Measurements from ENCODE around the gene HOOK2. TPM values are rescaled to one million over a fixed set of nuclear protein-coding genes. Genes with fewer than 3 reads are reported as not detected.

The HOOK2 gene
- total and polyA plus RNA-seq, 2 of the 13 experiments (the other 11 are each of a cell fraction or from before 2014, with no cell fraction given) = 9.2 to 12.9 TPM

DNA sequence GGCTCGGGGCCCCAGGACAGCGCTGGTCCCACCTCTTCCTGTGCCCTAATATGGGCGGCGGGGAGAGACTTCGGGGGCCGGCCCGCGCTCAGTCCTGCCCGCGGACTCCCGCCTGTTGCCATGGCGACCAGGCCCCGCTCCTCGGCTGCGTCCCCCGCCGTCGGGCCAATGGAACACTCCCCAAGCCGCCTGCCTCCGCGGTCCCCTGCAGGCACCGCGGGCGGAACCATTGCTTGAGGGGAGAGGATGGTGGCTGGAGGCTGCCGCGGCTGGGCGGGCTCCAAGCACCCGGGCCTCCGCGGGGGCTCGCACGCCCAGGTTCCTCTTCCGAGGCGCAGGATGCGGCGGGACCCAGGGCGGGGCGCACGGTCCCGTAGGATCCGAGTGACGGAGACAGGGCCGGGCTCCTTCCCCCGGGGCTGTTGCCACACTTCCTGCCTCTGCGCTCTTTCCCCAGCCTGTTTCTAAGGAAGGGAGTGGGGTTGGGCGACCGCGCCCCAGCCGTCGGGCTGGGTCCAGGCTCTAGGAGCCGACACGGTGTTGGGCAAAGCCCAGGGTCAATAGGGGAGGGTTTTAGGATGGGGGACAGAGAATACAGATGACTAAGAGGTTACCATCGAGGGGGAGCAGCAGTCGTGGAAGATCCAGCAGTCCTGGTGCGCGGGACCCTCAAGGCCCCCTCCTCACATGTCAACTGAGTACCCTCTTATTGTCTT, 14.7 kb upstream of the HOOK2 start:
- H3K27me3 ChIP-seq (ENCODE audit: control insufficient read depth in 1 of 2, insufficient read depth in 2 of 2, low read length in 2 of 2) = no peaks in the 10 kb centered on the region; a peak in 1 of 5 replicates
- no peak overlapping the region for H2AFZ ChIP-seq (ENCODE audit: low read length)
- peaks cover 8% of the 10 kb centered on the region for H3K79me2 ChIP-seq (ENCODE audit: insufficient read depth, low read length)
- peak overlapping the region; percentile 31 for H3K27ac ChIP-seq (ENCODE audit: extremely low read length, insufficient read depth, low read length)
- WGBS (ENCODE audit: low lambda C conversion rate) = 0% methylated on average over 8 of the region's 56 CpGs
- peak; percentile 87 for DNase-seq (ENCODE audit: low spot score)
- peak overlapping the region; percentile 47 to 87 (median 60) for H3K4me3 ChIP-seq (replicated peaks in 1 of 3; ENCODE audit: insufficient read depth in 1 of 3, low read depth in 2 of 3, low read length in 3 of 3)
- H3K9ac ChIP-seq (ENCODE audit: insufficient read depth, low read depth, low read length) = peak overlapping the region; percentile 89
- CTCF ChIA-PET (ENCODE audit: low intra/inter-chr PET ratio, low total read pairs) = interaction anchor here (1.4 kb wide), 1 partner anchor 12 kb away, joined by 4 read pairs; no protein-coding TSS in a partner anchor
- ATAC-seq = peak; percentile 38
- no TSS peak for BruUV-seq (replicated peaks)
- peaks cover 65% of the 10 kb centered on the region for H3K4me1 ChIP-seq (ENCODE audit: insufficient read depth, low read length)
- in situ Hi-C loops (cut with HindIII; ENCODE audit: extremely low pct_ligation_motif_present, low pct_unique_long_range_greater_than_20kb) = no loop called here
- peak overlapping the region; percentile 99 for H3K4me2 ChIP-seq (ENCODE audit: low read depth, low read length)
- intact Hi-C loops (cut with micrococcal nuclease; ENCODE audit: unreplicated experiment) = no loop called here
- no peaks in the 10 kb centered on the region for H3K36me3 ChIP-seq (replicated peaks in 1 of 2; ENCODE audit: control insufficient read depth in 1 of 2, insufficient read depth in 2 of 2, low read length in 2 of 2)
- no peaks in the 10 kb centered on the region for H4K20me1 ChIP-seq (ENCODE audit: insufficient read depth, low read length)
- H3K9me3 ChIP-seq (ENCODE audit: low read length) = no peaks in the 10 kb centered on the region
- FAIRE-seq = no peak
- POLR2A ChIA-PET = interaction anchor here (0.7 to 3.9 kb wide), 5 partner anchors 12 to 53 kb away, joined by 3 to 124 read pairs (median 10); partner anchors contain the start of genes GET3 and HOOK2
- TF ChIP-seq, protein P1, sequence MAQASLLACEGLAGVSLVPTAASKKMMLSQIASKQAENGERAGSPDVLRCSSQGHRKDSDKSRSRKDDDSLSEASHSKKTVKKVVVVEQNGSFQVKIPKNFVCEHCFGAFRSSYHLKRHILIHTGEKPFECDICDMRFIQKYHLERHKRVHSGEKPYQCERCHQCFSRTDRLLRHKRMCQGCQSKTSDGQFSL (CRISPR knock-in tag; IDR thresholded peaks at IDR 0.05) = no peak
- no peak for TF ChIP-seq NFRKB (IDR thresholded peaks at IDR 0.05)
- TF ChIP-seq, protein P2, sequence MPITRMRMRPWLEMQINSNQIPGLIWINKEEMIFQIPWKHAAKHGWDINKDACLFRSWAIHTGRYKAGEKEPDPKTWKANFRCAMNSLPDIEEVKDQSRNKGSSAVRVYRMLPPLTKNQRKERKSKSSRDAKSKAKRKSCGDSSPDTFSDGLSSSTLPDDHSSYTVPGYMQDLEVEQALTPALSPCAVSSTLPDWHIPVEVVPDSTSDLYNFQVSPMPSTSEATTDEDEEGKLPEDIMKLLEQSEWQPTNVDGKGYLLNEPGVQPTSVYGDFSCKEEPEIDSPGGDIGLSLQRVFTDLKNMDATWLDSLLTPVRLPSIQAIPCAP (CRISPR knock-in tag; IDR thresholded peaks at IDR 0.05; ENCODE audit: low read depth) = no peak
- TF ChIP-seq, protein P3, sequence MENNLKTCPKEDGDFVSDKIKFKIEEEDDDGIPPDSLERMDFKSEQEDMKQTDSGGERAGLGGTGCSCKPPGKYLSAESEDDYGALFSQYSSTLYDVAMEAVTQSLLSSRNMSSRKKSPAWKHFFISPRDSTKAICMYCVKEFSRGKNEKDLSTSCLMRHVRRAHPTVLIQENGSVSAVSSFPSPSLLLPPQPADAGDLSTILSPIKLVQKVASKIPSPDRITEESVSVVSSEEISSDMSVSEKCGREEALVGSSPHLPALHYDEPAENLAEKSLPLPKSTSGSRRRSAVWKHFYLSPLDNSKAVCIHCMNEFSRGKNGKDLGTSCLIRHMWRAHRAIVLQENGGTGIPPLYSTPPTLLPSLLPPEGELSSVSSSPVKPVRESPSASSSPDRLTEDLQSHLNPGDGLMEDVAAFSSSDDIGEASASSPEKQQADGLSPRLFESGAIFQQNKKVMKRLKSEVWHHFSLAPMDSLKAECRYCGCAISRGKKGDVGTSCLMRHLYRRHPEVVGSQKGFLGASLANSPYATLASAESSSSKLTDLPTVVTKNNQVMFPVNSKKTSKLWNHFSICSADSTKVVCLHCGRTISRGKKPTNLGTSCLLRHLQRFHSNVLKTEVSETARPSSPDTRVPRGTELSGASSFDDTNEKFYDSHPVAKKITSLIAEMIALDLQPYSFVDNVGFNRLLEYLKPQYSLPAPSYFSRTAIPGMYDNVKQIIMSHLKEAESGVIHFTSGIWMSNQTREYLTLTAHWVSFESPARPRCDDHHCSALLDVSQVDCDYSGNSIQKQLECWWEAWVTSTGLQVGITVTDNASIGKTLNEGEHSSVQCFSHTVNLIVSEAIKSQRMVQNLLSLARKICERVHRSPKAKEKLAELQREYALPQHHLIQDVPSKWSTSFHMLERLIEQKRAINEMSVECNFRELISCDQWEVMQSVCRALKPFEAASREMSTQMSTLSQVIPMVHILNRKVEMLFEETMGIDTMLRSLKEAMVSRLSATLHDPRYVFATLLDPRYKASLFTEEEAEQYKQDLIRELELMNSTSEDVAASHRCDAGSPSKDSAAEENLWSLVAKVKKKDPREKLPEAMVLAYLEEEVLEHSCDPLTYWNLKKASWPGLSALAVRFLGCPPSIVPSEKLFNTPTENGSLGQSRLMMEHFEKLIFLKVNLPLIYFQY (CRISPR knock-in tag; IDR thresholded peaks at IDR 0.05; ENCODE audit: borderline replicate concordance) = no peak
- no peak for TF ChIP-seq STAT5B (CRISPR knock-in tag; IDR thresholded peaks at IDR 0.05)
- TF ChIP-seq ZNF746 (CRISPR knock-in tag; IDR thresholded peaks at IDR 0.05) = peak; percentile 11; the same call in 1 of the 2 replicates
- TF ChIP-seq ZFP1 (CRISPR knock-in tag; IDR thresholded peaks at IDR 0.05) = no peak
- TF ChIP-seq, protein P4, sequence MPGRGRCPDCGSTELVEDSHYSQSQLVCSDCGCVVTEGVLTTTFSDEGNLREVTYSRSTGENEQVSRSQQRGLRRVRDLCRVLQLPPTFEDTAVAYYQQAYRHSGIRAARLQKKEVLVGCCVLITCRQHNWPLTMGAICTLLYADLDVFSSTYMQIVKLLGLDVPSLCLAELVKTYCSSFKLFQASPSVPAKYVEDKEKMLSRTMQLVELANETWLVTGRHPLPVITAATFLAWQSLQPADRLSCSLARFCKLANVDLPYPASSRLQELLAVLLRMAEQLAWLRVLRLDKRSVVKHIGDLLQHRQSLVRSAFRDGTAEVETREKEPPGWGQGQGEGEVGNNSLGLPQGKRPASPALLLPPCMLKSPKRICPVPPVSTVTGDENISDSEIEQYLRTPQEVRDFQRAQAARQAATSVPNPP (CRISPR knock-in tag; IDR thresholded peaks at IDR 0.05) = no peak
- TF ChIP-seq PHF20 (CRISPR knock-in tag; IDR thresholded peaks at IDR 0.05) = no peak
- 0 out of 2 replicates have a peak, but pooled peaks have one; percentile 29 for TF ChIP-seq ZIK1 (CRISPR knock-in tag; IDR thresholded peaks at IDR 0.05; ENCODE audit: borderline replicate concordance, low read depth)
- no peak for TF ChIP-seq SP140L (CRISPR knock-in tag; IDR thresholded peaks at IDR 0.05; ENCODE audit: borderline replicate concordance)
- TF ChIP-seq, protein P5, sequence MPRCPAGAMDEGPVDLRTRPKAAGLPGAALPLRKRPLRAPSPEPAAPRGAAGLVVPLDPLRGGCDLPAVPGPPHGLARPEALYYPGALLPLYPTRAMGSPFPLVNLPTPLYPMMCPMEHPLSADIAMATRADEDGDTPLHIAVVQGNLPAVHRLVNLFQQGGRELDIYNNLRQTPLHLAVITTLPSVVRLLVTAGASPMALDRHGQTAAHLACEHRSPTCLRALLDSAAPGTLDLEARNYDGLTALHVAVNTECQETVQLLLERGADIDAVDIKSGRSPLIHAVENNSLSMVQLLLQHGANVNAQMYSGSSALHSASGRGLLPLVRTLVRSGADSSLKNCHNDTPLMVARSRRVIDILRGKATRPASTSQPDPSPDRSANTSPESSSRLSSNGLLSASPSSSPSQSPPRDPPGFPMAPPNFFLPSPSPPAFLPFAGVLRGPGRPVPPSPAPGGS (CRISPR knock-in tag; IDR thresholded peaks at IDR 0.05) = no peak
- TF ChIP-seq KLF13 (CRISPR knock-in tag; IDR thresholded peaks at IDR 0.05) = no peak
- 0 out of 2 replicates have a peak, but pooled peaks have one; percentile 64 for TF ChIP-seq ZNF772 (CRISPR knock-in tag; IDR thresholded peaks at IDR 0.05)
- peak; percentile 29 for TF ChIP-seq GABPA (IDR thresholded peaks at IDR 0.05; ENCODE audit: low read depth, low read length)
- peak; percentile 54; the same call in 1 of the 2 replicates for TF ChIP-seq GABPA (CRISPR knock-in tag; IDR thresholded peaks at IDR 0.05; ENCODE audit: low read depth)
- TF ChIP-seq ZNF629 (CRISPR knock-in tag; conservative IDR thresholded peaks at IDR 0.05) = no peak
- TF ChIP-seq ATF1 (CRISPR knock-in tag; IDR thresholded peaks at IDR 0.05) = no peak

Data from HepG2 (cell line).